Effector memory CD8-positive, alpha-beta T cell (primary cell): ENCODE results near the gene NIM1K.
"Not testable (repeated sequence)": the region's sequence is repeated elsewhere in the genome, so short reads cannot be mapped to it uniquely, and the experiment has no call there.

Source experiments
- ATAC-seq: fragments of 150-1000 bp; cut with Tn5 transposase; replicated peaks from 2 replicates; pipeline ENCODE4 v1.10.0; 2021; ENCODE audit warnings: mild to moderate bottlenecking, moderate library complexity
- DNase-seq, 3 experiments: peaks; one replicate each; pipeline ENCODE4 v3.0.0; 2021
- H3K27ac Mint-ChIP-seq, 2 donors: one replicate each; pipeline ENCODE4 v1.8.0; 2022; ENCODE audit warnings: mild to moderate bottlenecking in 2 of 2, mixed read lengths in 2 of 2, moderate library complexity in 2 of 2
- H3K27me3 Mint-ChIP-seq, 2 donors: one replicate each; pipeline ENCODE4 v1.8.0; 2022; ENCODE audit warnings: mixed read lengths in 2 of 2
- H3K36me3 Mint-ChIP-seq: one replicate; pipeline ENCODE4 v1.8.0; 2022; ENCODE audit warnings: mild to moderate bottlenecking, moderate library complexity, mixed read lengths; ENCODE audit not compliant: insufficient read depth
- H3K4me1 Mint-ChIP-seq, 2 donors: one replicate each; pipeline ENCODE4 v1.8.0; 2022; ENCODE audit warnings: low read depth in 2 of 2, mixed read lengths in 2 of 2
- H3K4me3 Mint-ChIP-seq, 2 donors: one replicate each; pipeline ENCODE4 v1.8.0; 2022; ENCODE audit warnings: mild to moderate bottlenecking in 2 of 2, mixed read lengths in 2 of 2, moderate library complexity in 2 of 2
- H3K9me3 Mint-ChIP-seq, 2 donors: one replicate each; pipeline ENCODE4 v1.8.0; 2022; ENCODE audit warnings: mixed read lengths in 2 of 2

NIM1K gene

GRCh38 chr5:43193894-43194265 is 1.9 kb downstream of the NIM1K start:
- ATAC-seq (no peak), DNase-seq (no peak)
- peaks cover 17 to 18% of the 10 kb centered on the region in 2 donors for H3K4me1 Mint-ChIP-seq
- H3K27ac Mint-ChIP-seq = peak overlapping the region in 1 of 2 donors; percentile 36
- H3K36me3 Mint-ChIP-seq = no peaks in the 10 kb centered on the region
- H3K27me3 Mint-ChIP-seq = peaks cover 9 to 20% of the 10 kb centered on the region in 2 donors
- peak overlapping the region in 1 of 2 donors; percentile 83 for H3K4me3 Mint-ChIP-seq
- H3K9me3 Mint-ChIP-seq = no peaks in the 10 kb centered on the region

- peaks cover 16 to 18% of the 10 kb centered on the region in 2 donors for H3K4me1 Mint-ChIP-seq
- H3K36me3 Mint-ChIP-seq = no peaks in the 10 kb centered on the region
- ATAC-seq (no peak), DNase-seq (no peak)
- H3K4me3 Mint-ChIP-seq = no peak overlapping the region
- peaks cover 9 to 20% of the 10 kb centered on the region in 2 donors for H3K27me3 Mint-ChIP-seq
- H3K9me3 Mint-ChIP-seq = no peaks in the 10 kb centered on the region
- no peak overlapping the region for H3K27ac Mint-ChIP-seq
Observed at GRCh38 chr5:43195670-43196265, 3.7 kb downstream of the NIM1K start.

GRCh38 chr5:43197535-43197934 is 5.5 kb downstream of the NIM1K start:
- Mint-ChIP-seq H3K27me3 (peaks cover 5 to 20% of the 10 kb centered on the region in 2 donors), H3K4me3 (no peak overlapping the region), H3K27ac (no peak overlapping the region), H3K9me3 (no peaks in the 10 kb centered on the region), H3K4me1 (peaks cover 11 to 14% of the 10 kb centered on the region in 2 donors), H3K36me3 (no peaks in the 10 kb centered on the region)
- DNase-seq = no peak
- ATAC-seq = no peak

GRCh38 chr5:43201442-43201841 is 9.4 kb downstream of the NIM1K start:
- H3K4me1 Mint-ChIP-seq, H3K9me3 Mint-ChIP-seq, DNase-seq, H3K4me3 Mint-ChIP-seq, ATAC-seq, H3K27ac Mint-ChIP-seq, H3K36me3 Mint-ChIP-seq, H3K27me3 Mint-ChIP-seq: not testable (repeated sequence)

- Mint-ChIP-seq H3K27me3 (peaks cover 12 to 19% of the 10 kb centered on the region in 2 donors), H3K4me3 (no peak overlapping the region), H3K4me1 (no peaks in the 10 kb centered on the region), H3K36me3 (peaks cover 4% of the 10 kb centered on the region), H3K9me3 (no peaks in the 10 kb centered on the region), H3K27ac (no peak overlapping the region)
- DNase-seq (no peak), ATAC-seq (no peak)
Observed at GRCh38 chr5:43202380-43202779, 10.4 kb downstream of the NIM1K start.

GRCh38 chr5:43203373-43203772 is 11.3 kb downstream of the NIM1K start:
- Mint-ChIP-seq H3K4me3 (no peak overlapping the region), H3K9me3 (no peaks in the 10 kb centered on the region), H3K27ac (no peak overlapping the region), H3K4me1 (no peaks in the 10 kb centered on the region), H3K36me3 (peaks cover 4% of the 10 kb centered on the region), H3K27me3 (peaks cover 20 to 29% of the 10 kb centered on the region in 2 donors)
- no peak for ATAC-seq
- DNase-seq = no peak

GRCh38 chr5:43204958-43205357 is 12.9 kb downstream of the NIM1K start:
- H3K9me3 Mint-ChIP-seq = no peaks in the 10 kb centered on the region
- DNase-seq (no peak), ATAC-seq (no peak)
- H3K36me3 Mint-ChIP-seq = peaks cover 4% of the 10 kb centered on the region
- H3K27ac Mint-ChIP-seq = no peak overlapping the region
- H3K27me3 Mint-ChIP-seq = peaks cover 28 to 41% of the 10 kb centered on the region in 2 donors
- H3K4me1 Mint-ChIP-seq = no peaks in the 10 kb centered on the region
- H3K4me3 Mint-ChIP-seq = no peak overlapping the region

- H3K36me3 Mint-ChIP-seq = peaks cover 4% of the 10 kb centered on the region
- no peak overlapping the region for H3K4me3 Mint-ChIP-seq
- DNase-seq = no peak
- no peak for ATAC-seq
- H3K9me3 Mint-ChIP-seq = no peaks in the 10 kb centered on the region
- no peaks in the 10 kb centered on the region for H3K4me1 Mint-ChIP-seq
- H3K27me3 Mint-ChIP-seq = peaks cover 42 to 62% of the 10 kb centered on the region in 2 donors
- no peak overlapping the region for H3K27ac Mint-ChIP-seq
Observed at GRCh38 chr5:43207601-43208000, 15.6 kb downstream of the NIM1K start.

- H3K9me3 Mint-ChIP-seq = no peaks in the 10 kb centered on the region
- H3K27me3 Mint-ChIP-seq = peaks cover 38 to 64% of the 10 kb centered on the region in 2 donors
- H3K36me3 Mint-ChIP-seq = peaks cover 4% of the 10 kb centered on the region
- H3K27ac Mint-ChIP-seq = no peak overlapping the region
- DNase-seq (no peak), ATAC-seq (no peak)
- no peak overlapping the region for H3K4me3 Mint-ChIP-seq
- no peaks in the 10 kb centered on the region for H3K4me1 Mint-ChIP-seq
Observed at GRCh38 chr5:43208658-43209057, 16.6 kb downstream of the NIM1K start.

- Mint-ChIP-seq H3K36me3 (peaks cover 4% of the 10 kb centered on the region), H3K9me3 (no peaks in the 10 kb centered on the region), H3K27me3 (peaks cover 37 to 64% of the 10 kb centered on the region in 2 donors), H3K27ac (no peak overlapping the region), H3K4me3 (no peak overlapping the region), H3K4me1 (no peaks in the 10 kb centered on the region)
- ATAC-seq = no peak
- no peak for DNase-seq
Observed at GRCh38 chr5:43209060-43209459, 17.0 kb downstream of the NIM1K start.

GRCh38 chr5:43209833-43210232 is 17.8 kb downstream of the NIM1K start:
- no peaks in the 10 kb centered on the region for H3K4me1 Mint-ChIP-seq
- ATAC-seq = no peak
- no peaks in the 10 kb centered on the region for H3K9me3 Mint-ChIP-seq
- H3K36me3 Mint-ChIP-seq = peaks cover 4% of the 10 kb centered on the region
- no peak for DNase-seq
- no peak overlapping the region for H3K4me3 Mint-ChIP-seq
- no peak overlapping the region for H3K27ac Mint-ChIP-seq
- H3K27me3 Mint-ChIP-seq = peaks cover 37 to 63% of the 10 kb centered on the region in 2 donors

- no peak overlapping the region for H3K4me3 Mint-ChIP-seq
- DNase-seq (no peak), ATAC-seq (no peak)
- no peaks in the 10 kb centered on the region for H3K4me1 Mint-ChIP-seq
- peaks cover 37 to 58% of the 10 kb centered on the region in 2 donors for H3K27me3 Mint-ChIP-seq
- no peaks in the 10 kb centered on the region for H3K9me3 Mint-ChIP-seq
- H3K36me3 Mint-ChIP-seq = peaks cover 4% of the 10 kb centered on the region
- H3K27ac Mint-ChIP-seq = no peak overlapping the region
Observed at GRCh38 chr5:43210570-43210969, 18.5 kb downstream of the NIM1K start.

GRCh38 chr5:43213951-43214350 is 21.9 kb downstream of the NIM1K start:
- Mint-ChIP-seq H3K36me3 (no peaks in the 10 kb centered on the region), H3K4me3 (no peak overlapping the region), H3K27ac (no peak overlapping the region), H3K4me1 (no peaks in the 10 kb centered on the region), H3K27me3 (peaks cover 17 to 40% of the 10 kb centered on the region in 2 donors), H3K9me3 (no peaks in the 10 kb centered on the region)
- no peak for ATAC-seq
- DNase-seq = no peak

- H3K27ac Mint-ChIP-seq = no peak overlapping the region
- H3K9me3 Mint-ChIP-seq = no peaks in the 10 kb centered on the region
- DNase-seq (no peak), ATAC-seq (no peak)
- no peaks in the 10 kb centered on the region for H3K4me1 Mint-ChIP-seq
- peaks cover 12 to 32% of the 10 kb centered on the region in 2 donors for H3K27me3 Mint-ChIP-seq
- H3K36me3 Mint-ChIP-seq = no peaks in the 10 kb centered on the region
- H3K4me3 Mint-ChIP-seq = no peak overlapping the region
Observed at GRCh38 chr5:43215073-43215631, 23.1 kb downstream of the NIM1K start.
